ENCODE measurements around the gene XPO4.
"Not testable (repeated sequence)": the region's sequence is repeated elsewhere in the genome, so short reads cannot be mapped to it uniquely, and the experiment has no call there.

GRCh38 chr13:20925395-20925790, 22.8 kb upstream of the XPO4 start:
- TF ChIP-seq CTCF (IDR thresholded peaks at IDR 0.05 in 2 of 3, conservative IDR thresholded peaks at IDR 0.05 in 1 of 3; ENCODE audit: control insufficient read depth in 2 of 3, extremely low read depth in 1 of 3, insufficient read depth in 1 of 3, low read depth in 3 of 3, low read length in 3 of 3); ATF3 (IDR thresholded peaks at IDR 0.05; ENCODE audit: borderline replicate concordance, extremely low read depth, low read depth, low read length); E4F1 (IDR thresholded peaks at IDR 0.05; ENCODE audit: borderline replicate concordance, partially characterized antibody); E2F4 (IDR thresholded peaks at IDR 0.05; ENCODE audit: low read depth, low read length); EZH2 (IDR thresholded peaks at IDR 0.05; ENCODE audit: borderline replicate concordance, control insufficient read depth, low read depth, low read length): not testable (repeated sequence)

Measured in GM12878 (cell line).